GM21737 (cell line): ENCODE data around the gene MUS81.
"Not testable (repeated sequence)": the region's sequence is repeated elsewhere in the genome, so short reads cannot be mapped to it uniquely, and the experiment has no call there.

Experiments used
- ATAC-seq: cut with Tn5 transposase; IDR thresholded peaks from one replicate; pipeline ENCODE4 v1.9.1; 2021; ENCODE audit warnings: mild to moderate bottlenecking, moderate library complexity; ENCODE audit not compliant: unreplicated experiment

The MUS81 gene

DNA sequence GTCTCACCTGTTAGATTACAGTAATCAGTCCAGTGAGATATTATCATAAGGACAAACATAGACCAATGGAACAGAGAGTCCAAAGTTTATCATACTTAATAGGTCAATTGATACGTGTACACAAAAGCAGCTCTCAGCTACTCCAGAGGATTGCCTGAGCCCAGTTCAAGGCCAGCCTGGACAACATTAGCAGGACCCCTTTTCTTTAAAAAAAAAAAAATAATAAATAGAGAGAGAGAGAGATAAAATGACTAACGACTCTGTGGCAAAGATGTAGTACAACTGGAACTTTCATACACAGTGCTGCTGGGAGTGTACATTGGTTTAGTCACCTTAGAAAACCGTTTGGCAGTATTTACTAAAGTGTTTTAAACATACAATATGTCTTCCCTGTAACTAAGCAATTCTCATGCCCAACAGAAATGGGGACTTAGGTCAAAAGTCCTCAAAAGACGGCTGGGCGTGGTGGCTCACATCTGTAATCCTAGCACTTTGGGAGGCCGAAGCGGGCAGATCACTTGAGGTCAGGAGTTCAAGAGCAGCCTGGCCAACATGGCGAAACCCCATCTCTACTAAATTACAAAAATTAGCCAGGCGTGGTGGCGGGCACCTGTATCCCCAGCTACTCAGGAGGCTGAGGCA lies 15.9 kb upstream of the MUS81 start:
- no peak for ATAC-seq

DNA sequence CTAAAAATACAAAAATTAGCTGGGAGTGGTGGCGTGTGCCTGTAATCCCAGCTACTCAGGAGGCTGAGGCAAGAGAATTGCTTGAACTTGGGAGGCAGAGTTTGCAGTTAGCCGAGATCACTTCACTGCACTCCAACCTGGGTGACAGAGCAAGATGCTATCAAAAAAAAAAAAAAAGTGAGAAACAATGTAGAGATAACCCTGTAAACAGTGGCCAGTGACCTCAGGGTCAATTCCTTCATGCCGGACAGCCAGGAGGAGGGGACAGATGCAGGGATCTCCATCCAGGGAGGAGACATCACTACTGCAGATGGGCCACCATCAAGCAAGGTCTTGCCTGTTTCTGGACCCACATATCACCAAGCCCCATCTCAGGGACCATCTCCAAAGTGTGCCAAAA lies 12.5 kb upstream of the MUS81 start:
- no peak for ATAC-seq

DNA sequence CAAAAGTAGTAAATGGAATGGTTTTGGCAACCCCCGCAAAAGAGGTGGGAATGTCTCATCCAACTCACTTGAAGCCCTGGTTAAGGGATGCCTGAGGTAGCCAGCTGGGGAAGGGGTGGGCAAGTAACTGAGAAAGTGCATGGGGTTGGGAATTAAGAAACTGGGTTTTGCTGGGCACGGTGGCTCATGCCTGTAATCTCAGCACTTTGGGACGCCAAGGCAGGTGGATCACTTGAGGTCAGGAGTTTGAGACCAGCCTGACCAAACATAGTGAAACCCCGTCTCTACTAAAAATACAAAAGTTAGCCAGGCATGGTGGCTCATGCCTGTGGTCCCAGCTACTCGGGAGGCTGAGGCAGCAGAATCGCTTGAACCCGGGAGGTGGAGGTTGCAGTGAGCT lies 11.5 kb upstream of the MUS81 start:
- not testable (repeated sequence) for ATAC-seq

DNA sequence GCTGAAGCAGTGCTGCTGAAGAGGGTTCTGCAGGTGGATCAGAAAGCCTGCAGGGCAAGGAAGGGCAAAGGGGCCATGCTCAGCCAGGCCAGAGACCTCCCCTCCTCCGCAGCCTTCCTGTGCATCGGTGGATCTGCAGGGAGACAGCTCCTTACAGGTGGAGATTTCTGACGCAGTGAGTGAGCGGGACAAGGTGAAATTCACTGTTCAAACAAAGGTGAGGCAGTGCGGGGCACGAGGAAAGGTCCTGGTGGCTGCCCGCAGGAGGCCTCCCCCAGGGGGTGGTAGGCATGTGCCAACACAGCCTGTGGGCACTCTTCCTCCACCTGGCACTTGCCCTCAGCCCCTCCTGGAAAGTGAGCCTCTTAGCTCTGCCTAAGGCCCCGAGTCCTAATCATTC lies 10.9 kb upstream of the MUS81 start:
- no peak for ATAC-seq

DNA sequence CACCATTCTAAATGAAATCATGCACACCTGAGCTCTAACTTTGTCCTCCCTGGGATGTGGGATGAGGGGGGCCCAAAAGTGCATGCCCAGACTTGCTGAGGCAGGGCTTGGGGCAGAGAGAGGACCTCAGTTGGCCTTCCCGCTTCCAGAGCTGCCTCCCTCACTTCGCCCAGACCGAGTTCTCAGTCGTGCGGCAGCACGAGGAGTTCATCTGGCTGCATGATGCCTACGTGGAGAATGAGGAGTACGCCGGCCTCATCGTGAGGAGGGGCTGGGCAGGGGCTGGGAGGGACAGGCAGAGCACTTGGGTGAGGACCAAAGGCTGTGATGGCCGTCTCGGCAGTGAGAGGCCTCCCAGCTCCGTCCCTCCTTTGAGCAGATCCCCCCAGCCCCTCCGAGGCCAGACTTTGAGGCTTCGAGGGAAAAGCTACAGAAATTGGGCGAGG lies 10.4 kb upstream of the MUS81 start:
- ATAC-seq, result no peak

DNA sequence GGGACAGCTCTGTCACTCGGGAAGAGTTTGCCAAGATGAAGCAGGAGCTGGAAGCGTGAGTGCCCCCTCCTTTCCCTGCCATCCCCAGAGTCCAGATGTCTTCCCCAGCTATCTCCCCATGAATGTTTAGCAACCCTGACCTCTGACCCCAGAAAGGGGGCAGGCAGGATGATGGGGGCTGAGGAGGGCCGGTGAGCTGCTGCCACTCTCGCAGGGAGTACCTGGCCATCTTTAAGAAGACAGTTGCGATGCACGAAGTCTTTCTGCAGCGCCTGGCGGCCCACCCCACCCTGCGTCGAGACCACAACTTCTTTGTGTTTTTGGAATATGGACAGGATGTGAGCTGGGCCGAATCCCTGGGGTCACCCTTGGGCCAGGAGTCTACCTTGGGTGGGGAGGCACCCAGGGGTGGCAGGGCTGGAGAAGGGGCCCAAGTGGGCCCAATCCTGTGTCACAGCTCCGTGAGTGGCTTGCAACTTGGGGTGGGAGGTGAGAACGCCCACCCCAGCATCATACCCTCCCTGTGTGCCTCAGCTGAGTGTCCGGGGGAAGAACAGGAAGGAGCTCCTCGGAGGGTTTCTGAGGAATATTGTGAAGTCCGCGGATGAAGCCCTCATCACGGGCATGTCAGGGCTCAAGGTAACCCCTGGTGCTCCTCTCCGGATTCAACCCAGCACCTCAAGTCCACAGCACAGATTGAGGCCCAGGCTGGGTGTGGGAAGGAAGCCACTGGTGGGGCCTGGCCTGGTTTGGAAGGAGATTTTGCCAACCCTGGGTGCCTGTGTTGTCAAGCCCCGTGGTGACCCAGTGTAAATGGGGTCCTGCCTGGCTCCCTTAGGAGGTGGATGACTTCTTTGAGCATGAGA lies 9.8 kb upstream of the MUS81 start:
- ATAC-seq, result no peak

DNA sequence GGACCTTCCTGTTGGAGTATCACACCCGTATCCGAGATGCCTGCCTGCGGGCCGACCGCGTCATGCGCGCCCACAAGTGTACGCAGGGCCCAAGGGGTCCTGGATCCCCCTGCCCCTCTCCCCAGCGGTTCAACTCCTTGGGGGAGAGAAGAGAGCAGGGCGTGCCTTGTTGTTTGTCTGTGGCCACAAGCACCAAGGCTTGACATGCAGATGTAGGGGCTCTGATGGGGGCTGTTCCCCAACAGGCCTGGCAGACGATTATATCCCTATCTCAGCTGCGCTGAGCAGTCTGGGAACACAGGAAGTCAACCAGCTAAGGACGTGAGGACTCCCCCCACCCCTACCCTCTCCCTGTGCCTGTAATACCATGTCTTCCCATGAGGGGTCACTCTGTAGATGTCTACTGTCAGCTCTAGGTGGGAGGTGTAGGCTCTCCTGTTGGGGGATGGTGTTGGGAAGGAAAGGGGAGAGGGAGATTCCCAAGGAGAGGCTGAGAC lies 9.1 kb upstream of the MUS81 start:
- no peak for ATAC-seq

DNA sequence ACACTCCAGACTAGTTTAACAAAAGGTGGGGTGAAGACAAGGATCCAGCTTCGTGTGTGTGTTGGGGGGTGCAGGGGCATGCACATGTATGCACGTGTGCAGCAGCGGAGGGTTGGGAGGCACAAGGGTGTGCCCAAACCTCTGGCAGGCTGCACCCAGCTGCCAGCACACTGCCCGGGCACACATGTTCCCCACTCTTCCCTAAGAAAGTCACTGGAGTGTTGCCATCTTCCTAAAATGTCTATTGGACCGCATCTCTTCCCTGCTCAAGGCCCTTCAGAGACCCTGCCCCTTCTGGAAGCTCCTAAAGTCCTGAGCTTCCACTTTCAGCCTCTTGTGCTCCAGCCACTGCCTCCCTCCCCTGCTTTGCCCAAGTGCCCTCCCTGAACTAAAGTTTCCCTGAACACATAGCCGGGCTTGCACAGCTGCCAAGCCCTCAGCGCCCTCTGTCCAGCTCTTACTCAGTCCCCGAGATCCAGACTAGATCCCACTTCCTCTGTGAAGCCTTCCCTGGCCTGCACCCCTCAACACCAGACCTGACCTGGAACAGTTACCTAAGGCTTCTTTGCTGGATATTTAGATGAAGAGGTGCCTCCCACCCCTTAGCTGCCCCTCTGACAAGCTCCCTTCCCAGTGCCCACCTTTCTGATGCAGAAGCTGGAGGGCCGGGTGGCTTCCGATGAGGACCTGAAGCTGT lies 8.3 kb upstream of the MUS81 start:
- ATAC-seq, result no peak

DNA sequence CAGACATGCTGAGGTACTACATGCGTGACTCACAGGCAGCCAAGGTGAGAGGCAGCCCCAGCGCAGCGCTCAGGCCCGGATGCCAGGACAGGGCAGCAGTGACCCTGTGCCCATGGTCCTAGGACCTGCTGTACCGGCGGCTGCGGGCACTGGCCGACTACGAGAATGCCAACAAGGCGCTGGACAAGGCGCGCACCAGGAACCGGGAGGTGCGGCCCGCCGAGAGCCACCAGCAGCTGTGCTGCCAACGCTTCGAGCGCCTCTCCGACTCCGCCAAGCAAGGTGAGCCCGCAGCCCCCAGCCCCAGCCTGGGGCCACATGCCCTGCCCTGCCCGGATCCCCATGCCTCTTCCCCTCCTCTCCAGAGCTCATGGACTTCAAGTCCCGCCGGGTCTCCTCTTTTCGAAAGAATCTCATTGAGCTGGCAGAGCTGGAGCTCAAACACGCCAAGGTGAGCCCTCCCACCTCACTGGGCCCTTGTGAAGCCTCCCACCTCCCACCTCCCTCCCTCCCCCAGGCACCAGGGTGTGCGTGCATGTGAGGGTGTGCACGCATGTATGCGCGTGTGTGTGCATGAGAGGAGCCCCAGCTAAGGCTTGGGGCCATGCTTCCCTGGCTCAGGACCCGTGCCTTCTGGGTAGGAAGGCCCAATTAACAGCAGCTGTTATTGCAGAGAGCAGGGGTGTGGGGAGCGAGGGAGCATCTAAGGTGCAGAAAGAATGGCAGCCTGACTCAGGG lies 7.6 kb upstream of the MUS81 start:
- no peak for ATAC-seq

DNA sequence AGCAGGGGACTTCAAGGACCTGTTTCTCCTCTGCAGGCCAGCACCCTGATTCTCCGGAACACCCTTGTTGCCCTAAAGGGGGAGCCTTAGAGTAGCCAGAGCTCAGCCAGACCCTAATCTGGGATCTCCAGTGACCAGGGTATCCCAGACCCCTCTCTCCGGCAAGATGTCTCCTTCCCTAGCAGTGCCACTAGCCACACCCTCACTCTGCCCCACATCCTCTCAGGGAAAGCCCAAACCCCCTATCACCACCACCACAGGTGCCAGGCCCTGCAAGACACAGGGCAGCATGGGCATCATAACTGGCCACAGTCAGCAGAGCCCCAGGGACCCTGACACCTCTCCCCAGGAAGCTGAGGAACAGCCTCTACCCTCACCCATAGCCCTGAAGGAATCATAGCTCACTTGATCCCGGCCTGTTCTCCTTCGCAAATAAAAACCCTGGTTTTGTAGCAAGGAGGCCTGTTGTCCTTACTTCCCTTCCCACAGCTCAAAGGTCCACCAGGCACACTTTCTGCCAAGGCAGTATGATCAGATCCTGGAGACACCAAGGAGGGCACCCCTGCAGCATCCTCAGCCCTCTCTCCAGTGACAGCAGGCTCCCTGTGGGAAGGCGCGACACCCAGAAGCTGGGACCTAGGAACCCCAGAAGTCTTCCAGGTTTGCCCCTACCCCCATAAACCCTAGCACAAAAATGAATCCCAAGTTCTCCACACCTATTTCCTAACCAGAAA lies 6.8 kb upstream of the MUS81 start:
- ATAC-seq, result no peak

DNA sequence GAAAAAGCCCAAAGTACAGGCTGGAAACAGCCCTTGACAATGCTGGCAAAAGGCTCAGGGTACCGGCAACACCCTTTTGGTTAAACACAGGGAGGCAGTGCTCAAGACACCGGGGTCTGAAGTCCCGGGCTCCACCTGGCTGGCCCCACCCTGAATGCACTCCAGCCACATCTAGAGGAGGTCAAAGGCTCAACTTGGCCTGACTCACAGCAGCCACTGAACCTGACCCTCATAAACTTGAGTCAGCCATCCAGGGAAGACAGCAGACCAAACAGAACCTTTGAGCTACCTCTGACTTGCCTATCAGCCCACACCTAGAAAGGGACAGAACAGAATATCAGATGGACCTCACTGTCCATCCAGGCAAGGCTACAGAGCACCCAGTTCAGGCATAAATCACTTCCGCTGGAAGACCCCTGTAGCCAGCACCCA lies 6.1 kb upstream of the MUS81 start:
- ATAC-seq, result no peak

DNA sequence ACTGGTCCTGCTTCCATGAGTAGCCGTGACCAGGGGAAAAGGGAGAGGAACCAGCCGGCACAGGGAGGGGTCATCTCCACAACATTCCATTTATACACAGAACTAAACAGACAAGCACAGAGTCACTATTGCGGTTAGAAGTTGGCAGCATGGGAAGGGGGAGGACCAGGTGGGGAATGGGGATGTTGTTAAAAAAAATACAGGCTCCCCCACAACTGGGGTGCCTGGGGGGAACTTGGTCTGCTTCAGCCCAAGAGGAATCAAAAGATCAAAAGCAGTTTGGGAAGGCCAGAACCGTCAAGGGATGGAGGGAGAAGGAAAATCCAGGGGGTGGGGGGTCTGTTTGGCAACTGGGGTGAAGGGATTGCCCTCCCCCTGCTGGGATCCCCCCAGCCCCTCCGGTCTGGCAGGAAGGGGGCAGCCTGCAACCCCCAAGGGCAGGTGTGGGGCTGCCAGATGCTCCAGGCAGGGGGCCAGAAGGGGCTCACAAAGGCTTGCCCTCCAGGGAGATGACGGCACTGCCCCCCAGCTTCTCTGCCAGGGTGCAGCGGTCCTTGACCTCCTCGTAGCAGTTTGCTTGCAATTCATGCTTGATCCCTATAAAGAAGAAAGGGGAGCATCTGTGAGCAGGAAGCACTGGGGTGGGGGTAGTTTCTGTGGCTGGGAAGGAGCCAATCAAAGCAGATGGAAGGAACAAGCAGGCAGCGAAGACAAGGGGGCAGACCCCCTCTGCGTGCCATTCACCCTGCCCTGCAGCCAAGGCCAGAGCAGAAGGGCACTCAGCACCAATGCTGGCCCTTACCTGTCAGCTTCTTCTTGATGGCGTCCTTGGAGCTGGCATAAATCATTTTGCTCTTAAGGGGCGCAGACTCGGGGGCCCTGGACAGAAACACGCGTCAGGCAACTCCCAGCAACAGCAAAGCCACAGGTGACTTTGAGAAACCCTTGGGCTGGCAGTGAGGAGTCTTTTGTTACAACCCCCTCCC lies 5.1 kb upstream of the MUS81 start:
- no peak for ATAC-seq

DNA sequence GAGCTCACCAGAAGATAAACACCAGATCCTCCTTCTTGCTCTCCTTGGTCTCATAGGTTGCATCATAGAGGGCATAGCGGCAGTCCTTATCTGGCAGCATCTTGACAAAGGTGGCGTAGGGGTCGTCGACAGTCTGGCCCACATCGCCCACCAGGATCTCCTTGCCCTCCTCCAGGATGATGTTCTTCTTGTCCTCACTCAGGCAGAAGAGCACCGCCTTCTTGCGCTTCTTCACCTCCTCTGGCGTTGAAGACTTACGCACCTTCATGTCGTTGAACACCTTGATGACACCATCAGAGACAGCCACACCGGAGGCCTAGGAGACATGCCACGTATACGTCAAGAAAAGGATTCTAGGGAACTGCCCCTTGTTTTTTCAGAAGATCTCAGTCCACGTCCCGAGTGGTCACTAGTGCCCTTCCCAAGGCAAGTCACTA lies 4.3 kb upstream of the MUS81 start:
- ATAC-seq, result no peak

DNA sequence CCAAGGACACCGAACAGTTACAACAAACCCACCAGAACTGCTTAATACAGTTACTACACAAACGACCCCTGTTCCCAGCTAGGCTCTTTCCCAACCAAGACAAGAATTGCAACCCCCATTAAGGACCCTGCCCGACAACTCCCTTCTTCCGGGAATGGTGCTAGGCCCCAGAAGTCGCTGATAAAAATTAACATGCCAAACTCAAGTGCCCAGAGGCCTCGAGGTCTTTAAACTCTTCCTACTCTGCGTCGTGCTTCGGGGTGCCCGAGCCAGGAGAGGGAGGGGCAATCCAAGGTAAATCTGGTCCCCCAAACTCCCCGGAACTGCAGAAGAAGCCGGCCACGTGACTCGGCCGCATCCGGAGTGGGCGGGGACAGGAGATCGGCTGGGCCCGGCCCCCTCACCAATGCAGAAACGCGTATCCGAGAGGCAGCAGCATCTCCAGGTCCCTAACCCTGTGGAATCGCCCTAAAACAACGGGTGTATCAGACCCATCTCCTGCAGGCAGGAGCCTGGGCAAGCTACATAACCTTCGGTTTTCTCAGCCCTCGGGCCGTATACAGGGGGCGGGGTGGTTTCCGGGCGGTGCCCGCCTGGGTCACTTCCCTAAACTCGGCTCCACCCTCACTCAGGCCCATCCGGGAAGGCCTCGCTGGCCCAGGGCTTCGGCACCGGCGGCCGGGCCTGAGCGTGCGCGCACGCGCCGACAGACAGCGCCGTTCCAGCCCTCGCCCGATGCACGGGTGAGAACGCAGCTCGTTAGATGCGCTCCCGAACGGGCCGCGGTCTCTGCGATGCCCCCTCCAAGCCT lies 3.3 kb upstream of the MUS81 start:
- peak; percentile 27 for ATAC-seq

DNA sequence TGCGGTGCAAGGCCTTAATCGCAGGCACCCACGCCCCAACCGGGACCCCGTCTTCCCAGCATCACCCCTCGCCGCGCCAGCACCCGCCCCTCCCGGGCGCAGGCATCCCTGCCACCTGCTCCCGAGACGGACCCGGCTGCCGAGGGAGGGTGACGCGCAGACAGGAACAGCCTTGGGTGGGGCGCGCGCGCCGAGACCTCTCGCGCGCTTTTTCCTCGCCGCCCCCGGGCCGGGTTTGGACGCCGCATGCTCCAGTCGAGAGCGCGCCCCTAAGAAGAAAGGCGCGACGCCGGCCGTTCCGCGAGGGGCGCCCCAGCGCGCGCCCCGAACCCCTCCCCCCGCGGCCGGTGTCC lies 2.8 kb upstream of the MUS81 start:
- ATAC-seq, result peak; percentile 0

DNA sequence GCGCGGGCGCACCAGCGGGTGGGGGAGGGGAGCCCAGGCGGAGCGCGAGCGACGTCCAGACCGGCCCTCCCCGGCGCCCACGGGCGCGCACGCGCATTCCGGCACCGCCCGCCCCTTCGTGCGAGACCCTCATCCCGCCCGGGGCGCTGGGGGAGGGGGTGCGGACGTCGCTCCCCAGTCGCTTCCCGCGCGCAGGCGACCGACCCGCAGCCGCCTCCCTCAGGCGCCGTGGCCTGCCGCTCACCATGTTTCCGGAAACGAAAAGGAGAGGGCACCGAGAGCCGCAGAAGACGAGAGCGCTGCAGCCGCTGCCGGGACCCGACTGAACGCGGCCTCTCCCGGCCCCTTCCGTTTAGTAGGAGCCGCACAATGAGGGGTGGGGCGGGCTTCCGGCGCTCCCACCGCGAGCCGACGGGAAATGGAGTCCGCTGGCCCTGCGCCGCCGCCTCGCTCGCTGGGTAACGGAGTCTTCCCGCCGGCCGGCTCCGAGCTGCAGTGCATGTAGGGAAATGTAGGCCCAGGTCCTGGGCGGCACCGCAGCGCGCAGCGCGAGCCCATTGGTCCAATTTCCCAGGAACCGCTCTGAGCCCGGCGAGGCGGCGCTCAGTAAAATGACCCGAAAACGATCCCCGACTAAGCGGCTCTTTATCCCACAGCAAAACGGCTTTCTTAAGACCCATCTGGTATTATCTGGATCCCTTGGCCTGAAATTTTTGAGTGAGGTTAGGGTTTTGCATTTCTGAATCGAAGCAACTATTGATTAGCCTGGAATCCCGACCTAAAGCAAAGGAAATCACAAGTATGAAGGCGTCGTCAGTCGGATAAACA lies 2.2 kb upstream of the MUS81 start, which contains the start of gene CFL1:
Gene CFL1 (minus strand): TSS at position 328 of the 828 bp plus-strand sequence. CDS start 81 bp downstream, at position 247.
- ATAC-seq, result peak; percentile 43

DNA sequence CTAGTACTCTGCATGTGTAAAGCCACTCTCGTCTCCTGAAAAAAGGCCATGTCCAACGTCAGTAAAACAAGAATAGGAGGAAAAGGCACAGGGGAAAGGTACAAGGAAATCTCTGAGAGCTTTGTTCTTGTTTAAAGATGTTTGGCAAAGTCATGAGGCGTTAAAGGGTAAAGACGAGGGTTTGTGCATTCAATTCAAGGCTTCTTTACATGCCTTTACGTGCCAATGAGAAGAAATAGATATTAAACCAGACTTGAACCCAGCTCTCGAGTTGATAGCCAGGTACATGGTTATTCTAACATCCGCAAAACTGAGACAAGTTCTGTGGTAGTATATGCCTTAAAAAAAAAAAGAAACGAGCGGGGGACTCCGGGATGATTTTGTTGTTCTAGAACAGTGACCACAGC lies 1.5 kb upstream of the MUS81 start:
- no peak for ATAC-seq
